ENCODE measurements around the gene BORCS6. TPM values are rescaled to one million over a fixed set of nuclear protein-coding genes. Genes with fewer than 3 reads are reported as not detected.
A peak's percentile ranks its signal among the peaks of the same experiment; 100 is the strongest.

The BORCS6 gene
- total RNA-seq, 1 experiment from 2014 or later: 0.62 TPM

DNA sequence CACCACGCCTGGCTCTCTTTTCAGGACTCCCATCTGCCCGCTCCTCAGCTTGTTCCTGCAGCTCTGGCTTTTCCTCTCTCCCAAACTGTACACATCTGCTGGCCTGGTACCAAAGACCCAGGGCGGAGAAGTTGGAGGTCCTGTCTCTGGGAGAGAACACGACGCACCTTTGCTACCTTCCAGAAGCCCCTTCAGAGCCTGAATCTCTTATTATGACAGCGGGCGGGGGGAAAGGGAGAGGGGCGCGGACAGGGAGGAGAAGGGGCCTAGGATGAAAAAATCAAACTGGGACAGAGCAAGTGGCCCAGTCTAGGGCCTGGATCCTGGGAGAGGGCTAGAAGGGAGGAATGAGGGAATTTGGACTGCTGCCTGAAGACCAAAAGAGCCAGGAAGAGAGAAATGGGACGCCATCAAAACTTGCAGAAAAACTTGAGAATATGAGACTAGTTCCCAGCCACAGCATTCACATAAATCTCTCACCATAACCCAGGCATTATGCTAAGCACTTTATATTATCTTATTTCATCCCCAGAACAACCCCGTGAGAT is 35.3 kb downstream of the BORCS6 start:
- no peak for DNase-seq (ENCODE audit: low spot score)

DNA sequence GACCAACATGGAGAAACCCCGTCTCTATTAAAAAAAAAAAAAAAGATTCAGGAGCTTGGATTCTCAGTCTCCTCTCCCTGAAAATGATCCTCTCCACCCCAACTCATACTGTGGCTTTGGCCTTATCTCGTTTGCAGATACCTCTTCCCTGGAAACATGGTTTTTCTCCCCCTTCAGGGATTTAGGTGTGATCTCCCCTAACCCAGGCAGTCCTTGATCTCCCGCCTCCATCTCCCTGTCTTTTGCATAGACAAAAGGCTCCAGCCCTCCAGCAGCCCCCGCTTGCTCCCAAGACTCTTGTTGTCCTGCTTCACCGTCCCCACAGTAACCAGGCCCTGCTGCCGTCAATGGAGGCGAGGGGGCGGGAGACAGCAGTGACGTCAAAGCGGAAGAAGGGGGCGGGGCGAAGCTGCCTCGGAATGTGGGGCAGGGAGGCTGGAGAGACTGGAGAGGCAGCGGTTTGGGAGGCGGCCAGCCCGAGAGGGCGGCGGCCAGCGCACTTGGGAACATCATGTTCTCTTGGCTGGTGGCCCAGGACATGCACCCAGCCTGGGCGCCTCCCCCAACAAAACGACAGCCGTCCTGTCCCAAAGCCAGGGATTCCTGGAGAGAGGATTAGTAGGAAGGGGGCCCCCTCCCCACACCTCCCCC is 35.9 kb downstream of the BORCS6 start:
- DNase-seq (ENCODE audit: low spot score): peak; percentile 92

DNA sequence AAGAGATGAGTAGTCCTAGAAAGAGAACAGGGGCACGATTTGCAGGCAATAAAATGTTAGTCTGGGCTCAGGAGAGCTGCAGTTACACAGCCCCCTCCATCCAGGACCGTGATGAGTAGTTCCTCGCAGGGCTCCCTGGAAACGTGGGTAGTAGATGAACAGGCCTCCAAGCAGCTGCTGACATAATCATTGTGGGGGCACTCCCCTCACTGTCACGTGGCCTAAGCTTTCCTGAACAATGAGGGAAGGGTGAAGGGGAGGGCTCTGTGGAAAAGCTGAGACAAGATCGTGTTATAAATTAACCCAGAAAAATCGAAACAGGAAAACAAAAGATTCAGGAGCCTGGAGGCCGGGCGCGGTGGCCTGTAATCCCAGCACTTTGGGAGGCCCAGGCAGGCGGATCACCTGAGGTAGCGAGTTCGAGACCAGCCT is 36.4 kb downstream of the BORCS6 start:
- DNase-seq (ENCODE audit: low spot score): peak; percentile 81

DNA sequence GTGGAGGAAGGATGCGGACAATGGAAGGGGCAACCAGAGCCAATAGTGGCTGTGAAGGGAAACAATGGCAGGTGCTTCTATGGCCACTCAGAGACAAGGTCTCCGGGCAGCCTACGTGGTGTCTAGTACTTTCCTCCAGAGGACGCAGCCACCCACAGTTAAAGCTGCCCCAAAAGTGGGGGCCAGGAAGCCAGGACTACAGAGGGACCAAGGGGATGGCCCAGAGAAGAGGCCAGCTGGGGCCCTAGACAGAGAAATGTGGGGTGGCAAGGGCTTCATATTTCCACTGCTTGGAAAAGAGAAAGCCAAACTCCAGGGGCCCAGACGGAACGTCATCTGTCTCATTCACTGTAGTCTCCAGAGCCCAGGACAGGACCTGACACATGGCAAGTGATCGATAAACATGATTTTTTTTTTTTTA is 36.9 kb downstream of the BORCS6 start:
- no peak for DNase-seq (ENCODE audit: low spot score)

DNA sequence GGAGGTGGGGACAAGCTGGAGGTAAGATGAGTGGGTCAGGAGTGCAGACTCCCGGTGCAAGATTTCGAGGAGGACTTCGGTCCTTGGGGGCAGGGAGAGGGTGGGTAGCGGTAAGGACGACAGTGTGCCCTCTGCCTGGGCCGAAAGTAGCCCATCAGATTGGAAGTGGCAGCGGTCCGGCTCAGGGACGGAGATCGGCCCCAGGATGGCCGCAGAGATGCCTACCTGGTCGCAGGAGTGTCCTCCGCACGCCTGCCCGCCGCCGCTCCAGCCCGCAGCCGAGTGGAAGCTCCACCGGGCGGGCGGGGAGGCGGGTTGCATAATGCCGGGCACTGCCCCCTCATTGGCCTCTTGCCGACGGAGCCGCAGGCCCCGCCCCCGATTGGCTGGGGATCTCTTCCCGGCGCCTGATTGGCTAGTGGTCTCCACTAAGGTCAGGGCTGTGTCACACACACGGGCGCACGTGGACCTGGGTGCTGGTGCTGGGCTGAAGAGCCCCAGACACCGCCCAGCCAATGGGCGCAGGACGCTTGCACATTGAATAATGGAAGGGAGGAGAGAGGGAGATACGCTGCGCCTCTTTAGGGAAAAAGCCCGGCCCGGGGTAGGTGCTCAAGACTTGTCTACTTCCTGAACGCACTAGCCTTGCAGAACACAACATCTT is 37.7 kb downstream of the BORCS6 start, which contains the start of gene PER1:
Gene PER1, minus strand, starts transcription at position 293 of the 664 bp plus-strand sequence. CDS start 1,698 bp downstream, outside the sequence.
- peak; percentile 61 for DNase-seq (ENCODE audit: low spot score)

DNA sequence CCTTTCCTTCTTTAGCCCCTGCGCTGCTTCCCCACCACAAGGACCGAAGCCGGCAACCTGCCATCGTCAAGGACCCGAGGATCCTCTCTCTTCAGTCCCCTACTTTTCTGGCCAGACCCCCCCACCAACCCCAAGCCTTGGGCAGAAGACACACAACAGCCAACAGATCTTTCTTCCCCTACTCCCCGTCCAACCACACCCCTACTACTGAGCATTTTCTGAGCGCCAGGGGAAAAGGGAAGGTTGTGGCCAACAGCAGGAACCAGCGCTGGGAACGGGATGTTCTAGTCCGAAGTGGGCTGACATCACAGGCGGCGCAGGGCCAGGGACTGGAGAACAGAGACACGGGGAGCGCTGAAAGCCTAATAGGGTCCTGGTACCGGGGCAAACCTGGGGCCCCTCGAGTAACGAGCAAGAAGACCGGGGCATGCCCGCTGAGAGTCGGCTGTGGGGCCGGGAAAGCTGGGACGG is 38.3 kb downstream of the BORCS6 start:
- no peak for DNase-seq (ENCODE audit: low spot score)

DNA sequence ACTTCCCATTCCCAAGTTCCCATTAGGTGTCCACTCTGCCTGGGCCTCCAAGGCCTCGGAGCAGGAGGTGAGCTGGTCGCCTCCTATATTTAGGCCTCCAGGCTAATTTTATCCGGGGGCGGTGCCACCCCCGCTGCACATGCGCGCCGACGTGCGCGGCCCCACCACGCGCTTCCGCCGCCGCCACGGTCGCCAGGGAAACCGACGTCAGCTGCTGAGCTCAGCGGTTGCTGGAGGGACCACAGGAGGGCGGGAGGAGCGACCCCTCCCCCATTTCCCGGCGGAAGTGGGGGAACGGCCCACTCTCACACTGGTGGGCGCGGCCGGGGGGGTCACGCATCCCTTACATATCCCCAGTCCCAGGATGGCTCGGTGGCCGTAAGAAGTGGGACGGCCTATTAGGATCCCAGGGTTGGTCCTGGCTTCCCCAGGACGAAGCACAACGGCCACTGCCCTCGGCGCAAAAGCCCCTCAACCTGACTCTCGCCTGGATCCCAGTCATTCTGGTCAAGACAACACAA is 38.8 kb downstream of the BORCS6 start:
- peak; percentile 36 for DNase-seq (ENCODE audit: low spot score)

DNA sequence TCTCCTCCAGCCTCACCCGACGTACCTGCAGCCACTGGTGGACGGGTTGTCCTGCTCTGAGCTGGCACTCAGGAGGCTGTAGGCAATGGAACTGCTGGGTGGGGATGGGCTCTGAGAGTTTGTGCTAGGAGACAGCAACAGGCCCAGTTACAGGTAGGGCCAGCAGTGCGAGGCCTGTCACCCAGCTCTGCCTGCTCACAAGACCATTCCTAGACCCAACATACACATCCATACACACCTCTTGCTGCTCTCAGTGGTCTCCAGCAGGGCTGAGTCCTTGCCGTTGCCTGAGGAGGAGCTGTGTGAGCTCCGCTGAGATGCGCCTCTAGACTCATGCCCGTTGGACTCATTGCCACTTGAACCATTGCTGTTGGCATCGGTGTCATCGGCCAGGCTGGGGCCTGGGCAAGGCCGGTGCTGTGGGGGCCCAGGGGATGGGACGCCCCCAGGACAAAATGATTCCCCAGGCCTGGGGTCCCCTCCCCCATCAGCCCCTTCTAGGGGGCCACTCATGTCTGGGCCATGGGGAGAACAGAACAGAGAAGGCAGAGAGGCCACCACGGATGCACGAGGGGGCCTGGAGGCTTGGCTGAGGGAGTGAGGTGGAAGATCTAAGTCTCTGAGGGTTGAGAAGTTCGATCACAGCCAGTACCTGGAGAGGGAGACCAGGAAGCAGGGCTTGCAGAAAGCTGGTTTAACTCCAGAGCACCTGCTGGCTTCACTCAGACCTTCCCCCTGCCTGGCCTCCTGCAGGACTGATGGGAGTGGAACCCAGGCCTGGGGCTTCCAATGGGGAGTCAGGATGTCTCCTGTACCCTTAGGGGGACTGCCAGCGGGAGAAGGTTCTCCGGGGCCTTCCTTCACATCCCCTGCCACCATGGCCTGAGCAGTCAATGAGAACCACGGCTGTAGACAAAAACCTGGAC is 39.5 kb downstream of the BORCS6 start:
- DNase-seq (ENCODE audit: low spot score): no peak

DNA sequence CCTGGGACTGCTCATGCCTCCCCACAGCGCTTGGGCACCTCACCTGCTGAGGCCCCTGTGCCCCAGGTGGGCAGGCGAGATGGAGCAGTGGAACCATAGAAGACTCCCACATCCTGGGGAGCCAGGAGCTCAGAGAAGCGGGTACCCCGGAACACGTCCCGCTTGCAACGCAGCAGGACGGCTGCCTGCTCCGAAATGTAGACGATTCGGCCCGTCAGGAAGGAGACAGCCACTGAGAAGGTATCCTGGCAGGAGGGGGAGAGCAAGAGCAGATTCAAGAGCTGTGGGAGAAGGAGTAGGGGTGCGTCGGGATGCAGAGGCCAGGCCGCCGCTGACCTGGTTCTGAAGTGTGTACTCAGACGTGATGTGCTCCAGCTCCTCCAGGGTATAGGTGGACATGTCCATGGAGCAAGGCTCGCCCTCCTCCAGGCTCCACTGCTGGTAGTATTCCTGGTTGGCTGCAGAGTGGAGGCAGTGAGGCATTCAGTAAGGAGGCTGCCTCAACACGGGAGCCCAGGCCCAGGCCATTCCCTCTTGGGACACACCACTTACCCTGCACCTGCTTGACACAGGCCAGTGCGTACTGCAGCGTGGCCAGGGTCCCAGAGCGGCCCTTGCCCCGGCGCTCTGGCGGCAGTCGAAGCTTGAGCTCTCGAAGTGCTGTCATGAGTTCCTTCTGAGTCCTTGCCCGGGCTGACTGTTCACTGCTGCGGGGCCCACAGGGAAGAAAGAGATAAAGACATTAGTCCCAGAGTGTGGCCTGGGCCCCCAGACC is 40.4 kb downstream of the BORCS6 start:
- DNase-seq (ENCODE audit: low spot score): no peak

DNA sequence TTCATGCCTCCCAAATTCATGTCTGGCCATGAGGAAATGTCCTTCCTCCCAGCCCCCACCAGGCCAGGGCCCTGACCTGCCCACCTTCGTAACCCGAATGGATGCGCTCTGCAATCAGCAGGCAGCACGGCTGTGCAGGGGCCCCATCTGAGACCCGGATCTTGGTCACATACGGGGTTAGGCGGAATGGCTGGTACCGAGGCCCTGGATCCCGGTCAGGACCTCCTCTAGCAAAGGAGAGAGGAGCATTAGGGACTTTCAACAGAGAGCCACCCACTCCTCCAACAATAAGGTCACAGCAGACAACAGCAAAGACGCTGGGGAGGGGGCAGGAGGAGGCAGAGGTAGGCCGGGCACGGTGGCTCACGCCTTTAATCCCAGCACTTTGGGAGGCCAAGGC is 41.4 kb downstream of the BORCS6 start:
- no peak for DNase-seq (ENCODE audit: low spot score)

DNA sequence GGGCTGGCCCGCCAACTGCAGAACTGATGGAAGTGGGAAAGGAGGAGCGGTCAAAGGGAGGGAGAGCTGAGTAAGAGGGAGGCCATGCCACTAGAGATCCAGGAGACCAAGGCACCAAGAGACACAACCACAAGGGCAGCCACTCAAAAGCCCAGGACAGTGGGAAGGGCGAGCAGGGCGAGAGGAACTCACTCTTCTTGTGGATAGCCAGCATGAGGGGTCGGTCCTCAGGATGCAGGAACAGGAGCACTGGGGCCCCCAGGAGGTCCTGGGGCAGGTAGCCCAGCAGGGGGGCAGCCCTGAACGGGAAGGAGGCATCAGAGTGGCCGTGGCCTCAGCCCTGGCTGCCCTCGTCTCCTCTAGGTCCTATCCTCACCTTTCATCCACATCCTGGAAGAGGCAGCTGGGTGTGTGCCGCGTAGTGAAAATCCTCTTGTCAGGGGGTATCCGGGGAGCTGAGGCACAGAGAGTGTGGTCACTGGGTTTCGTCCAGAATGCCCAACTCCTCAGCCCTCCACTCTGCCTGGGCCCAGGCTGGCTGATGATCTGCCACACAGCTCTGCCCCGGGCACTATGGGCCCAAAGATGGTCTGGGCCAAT is 42.1 kb downstream of the BORCS6 start:
- no peak for DNase-seq (ENCODE audit: low spot score)

DNA sequence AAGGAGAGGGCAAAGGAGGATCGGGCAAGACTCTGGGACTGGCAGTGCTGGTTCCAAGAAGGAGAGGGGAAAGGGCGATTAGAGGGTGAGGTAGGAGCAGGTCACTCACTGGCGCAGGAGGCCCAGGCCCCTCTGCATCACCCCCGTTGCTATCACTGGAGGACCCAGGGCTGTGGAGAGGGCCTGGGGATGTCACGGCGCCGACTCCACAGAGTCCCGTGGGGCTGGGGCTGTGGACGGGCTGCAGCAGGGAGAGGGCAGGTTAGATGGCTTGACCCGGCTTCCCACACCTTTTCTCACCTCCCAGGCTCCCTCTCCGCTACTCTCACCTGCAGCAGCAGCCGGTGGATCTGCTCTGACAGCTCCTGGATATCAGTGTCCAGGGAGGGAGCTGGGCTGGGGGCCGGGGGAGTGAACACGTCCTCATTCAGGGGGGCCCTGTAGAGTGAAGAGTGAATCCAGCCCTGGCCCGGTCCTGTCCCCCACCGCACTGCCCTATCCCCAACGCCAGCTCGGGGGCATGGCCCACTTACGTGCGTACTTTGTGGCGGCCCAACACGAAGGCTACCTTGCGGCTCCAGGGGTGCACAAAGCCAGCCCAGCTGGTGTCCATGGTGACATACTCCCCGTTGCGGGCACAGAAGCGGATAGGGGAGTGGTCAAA is 42.7 kb downstream of the BORCS6 start:
- no peak for DNase-seq (ENCODE audit: low spot score)

DNA sequence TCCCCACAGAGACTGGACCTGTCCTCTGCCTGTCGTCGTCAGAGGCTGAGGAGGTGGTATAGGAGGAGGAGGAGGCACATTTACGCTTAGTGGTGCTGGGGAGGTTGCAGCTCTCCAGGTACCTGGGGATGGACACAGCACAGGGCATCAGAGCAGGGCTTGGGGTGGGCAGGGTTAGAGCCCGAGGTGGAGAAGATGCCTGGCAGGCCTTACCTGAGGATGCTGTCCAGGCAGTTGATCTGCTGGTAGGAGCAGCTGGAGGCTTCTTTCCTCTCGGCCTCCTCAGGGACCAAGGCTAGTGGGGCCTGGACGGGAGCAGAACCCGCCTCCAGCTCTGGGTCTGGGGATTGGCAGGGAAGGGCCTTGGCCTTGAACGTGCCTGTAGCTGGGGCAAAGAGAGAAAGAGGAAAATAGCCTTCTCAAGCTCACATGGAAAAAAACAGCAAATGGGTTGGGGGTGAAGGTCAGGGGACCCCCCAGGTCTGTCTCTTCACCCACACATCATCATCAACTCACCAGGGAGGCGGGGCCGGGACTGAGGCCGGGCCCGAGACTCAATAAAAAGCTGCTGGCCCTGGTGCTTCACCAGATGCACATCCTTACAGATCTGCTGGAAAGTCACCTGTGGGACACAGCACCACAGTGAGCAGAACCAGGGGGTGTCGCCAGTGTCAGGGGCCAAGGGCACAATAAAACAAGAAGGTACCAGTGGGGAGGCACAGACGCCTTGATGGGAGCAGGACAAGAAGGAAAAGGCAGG is 43.4 kb downstream of the BORCS6 start:
- no peak for DNase-seq (ENCODE audit: low spot score)

DNA sequence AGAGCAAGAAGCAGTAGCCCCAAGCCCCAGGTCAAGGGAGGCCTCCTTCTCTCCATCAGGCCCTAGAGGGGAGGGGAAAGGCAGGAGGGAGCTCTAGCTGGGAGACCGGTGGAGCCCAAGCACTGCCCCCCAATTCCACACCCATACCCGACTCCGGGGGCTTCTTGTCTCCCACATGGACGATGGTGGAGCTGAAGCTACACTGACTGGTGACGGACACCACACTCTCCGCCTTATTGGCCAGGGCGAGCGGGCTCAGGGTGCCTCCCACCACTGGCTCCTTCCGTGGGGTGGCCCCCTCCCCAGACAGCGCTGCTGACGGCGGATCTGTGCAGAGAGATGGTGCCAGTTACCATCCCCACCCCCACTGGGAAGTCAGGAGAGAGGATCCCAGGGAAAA is 44.2 kb downstream of the BORCS6 start:
- no peak for DNase-seq (ENCODE audit: low spot score)

DNA sequence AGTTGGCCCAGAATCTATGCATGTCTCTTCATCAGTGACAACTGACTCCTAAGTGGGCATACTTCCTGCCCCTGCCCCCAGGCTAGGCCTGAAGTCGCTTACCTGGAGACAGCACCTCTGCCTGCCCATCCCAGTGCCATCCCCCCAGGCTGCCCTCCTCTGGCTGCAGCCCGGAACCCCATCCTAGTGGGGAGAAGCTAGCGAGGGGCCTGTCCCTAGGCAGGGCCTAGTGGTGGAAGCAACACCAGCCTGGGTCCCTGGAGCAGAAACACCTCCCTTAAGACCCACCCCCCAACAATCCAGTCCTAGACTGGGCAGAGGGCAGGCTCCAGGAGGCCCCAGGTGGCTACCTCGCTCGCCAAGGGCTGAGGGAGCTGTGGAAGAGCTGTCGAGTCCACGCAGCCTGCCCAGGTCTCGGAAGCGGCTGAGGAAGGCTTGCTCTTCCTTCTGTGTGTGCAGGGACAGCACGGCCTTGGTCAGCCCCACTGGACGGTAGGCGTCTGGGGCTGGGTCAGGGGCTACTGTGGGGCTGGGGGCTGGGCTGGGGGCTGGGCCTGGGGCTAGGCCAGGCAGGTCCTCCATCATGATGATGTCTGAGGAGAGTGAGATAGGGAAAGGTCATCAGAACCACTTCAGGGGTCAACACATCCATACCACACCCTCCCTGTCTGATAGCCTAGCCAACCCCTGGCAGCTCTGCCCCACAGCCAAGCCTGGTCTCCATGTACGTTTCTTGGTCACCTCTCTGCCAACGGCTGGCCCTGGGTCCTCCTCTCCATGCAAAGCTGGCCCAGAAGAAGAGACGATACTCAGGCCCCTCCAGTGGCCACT is 45.4 kb downstream of the BORCS6 start:
- DNase-seq (ENCODE audit: low spot score): no peak

DNA sequence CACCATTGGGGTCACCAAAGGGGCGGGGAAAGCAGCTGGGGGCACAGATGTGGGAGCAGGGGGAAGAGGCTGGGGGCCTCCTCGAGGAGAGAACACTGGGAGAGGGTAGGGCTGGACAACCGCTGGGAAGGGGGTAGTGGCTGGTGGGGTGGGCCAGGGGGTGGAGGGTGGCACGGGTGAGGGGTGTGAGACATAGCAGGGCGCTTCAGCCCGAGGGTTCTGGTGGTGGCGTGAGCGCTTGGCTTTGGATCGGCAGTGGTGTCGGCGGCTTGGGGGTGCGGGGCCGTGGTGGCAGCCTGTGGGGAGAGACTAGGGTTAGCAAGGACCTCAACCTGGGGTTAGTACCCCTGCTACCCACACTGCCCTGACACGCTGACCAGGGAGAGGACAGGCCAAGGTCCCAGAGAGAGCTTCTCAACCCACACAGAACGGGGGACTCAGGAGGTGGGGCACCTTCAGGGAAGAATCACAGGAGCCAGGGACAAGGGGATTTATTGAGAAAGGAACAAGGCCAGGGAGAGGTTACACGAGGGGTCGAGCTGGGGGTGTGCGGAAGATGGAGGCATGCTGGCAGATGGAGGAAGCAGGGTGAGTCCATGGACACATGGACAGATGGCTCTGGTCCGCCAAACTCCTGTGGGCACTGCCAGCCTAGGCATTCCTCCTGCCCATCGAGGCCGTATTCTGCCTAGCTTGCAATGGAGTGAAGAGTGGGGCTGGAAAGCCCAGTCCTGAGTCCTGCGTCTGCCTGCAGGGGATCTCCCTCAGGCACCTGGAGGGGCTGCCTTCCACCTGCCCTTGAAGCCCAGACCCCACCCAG is 46.2 kb downstream of the BORCS6 start:
- DNase-seq (ENCODE audit: low spot score): no peak

DNA sequence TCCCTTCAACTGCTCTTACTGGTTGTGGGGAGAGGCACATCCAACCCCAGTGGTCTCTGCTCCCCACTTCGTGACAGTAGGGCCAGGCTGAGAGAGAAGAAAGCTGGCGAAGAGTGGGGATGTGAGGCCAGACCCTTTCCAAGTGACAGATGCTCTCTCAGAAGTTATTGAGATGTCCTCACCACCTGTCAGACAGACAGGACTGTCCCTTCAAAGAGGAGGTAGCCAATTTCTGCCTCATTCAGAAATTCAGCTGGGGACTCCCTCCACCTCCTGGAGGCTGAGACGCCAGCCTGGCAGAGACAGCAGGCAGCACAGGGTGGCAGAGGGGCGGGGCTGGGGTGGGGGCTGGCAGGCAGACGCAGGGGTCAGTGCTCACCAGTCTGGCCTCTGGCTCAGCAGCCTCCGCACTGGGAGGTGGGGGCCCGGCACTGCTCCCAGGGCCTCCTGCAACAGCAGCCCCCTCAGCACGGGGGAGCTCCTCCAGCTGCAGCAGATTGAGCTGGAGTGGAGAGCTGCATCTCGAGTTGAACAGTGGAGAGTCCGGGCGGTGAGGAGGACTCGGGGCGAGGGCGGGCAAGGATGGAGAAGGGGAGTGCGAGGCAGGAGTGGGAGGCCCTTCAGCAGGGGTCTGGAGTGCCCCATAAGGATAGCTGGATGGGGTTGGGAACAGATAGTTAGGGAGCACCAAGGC is 46.9 kb downstream of the BORCS6 start:
- no peak for DNase-seq (ENCODE audit: low spot score)

Measured in H4 (cell line).